Parathyroid adenoma (tissue), 2 donors: Measurements from ENCODE around the gene SKI.

Experiments
- H2AFZ ChIP-seq: fragments of 300-600 bp; sonication (generic); one replicate; pipeline ENCODE4 v1.7.0; 2017; ENCODE audit warnings: antibody characterized with exemption, mild to moderate bottlenecking
- H3K27ac ChIP-seq: fragments of 300-600 bp; sonication (generic); one replicate; pipeline ENCODE4 v1.7.0; 2017
- H3K27me3 ChIP-seq: fragments of 300-600 bp; sonication (generic); one replicate; pipeline ENCODE4 v1.7.0; 2017; ENCODE audit warnings: low read length; ENCODE audit not compliant: control insufficient read depth, insufficient read depth
- H3K36me3 ChIP-seq: fragments of 300-600 bp; sonication (generic); one replicate; pipeline ENCODE4 v1.7.0; 2017; ENCODE audit warnings: low read length; ENCODE audit not compliant: control insufficient read depth, insufficient read depth
- H3K4me1 ChIP-seq: fragments of 300-600 bp; sonication (generic); one replicate; pipeline ENCODE4 v1.7.0; 2017; ENCODE audit warnings: control low read depth
- H3K4me2 ChIP-seq: fragments of 300-600 bp; sonication (generic); one replicate; pipeline ENCODE4 v1.7.0; 2017; ENCODE audit warnings: low read length
- H3K4me3 ChIP-seq: fragments of 300-600 bp; sonication (generic); one replicate; pipeline ENCODE4 v1.7.0; 2017; ENCODE audit warnings: low read depth, low read length
- H3K79me2 ChIP-seq: fragments of 300-600 bp; sonication (generic); one replicate; pipeline ENCODE4 v1.7.0; 2017; ENCODE audit warnings: control low read depth
- H3K9ac ChIP-seq: fragments of 300-600 bp; sonication (generic); one replicate; pipeline ENCODE4 v1.7.0; 2017; ENCODE audit warnings: mild to moderate bottlenecking
- H3K9me3 ChIP-seq: fragments of 300-600 bp; sonication (generic); one replicate; pipeline ENCODE4 v1.7.0; 2017; ENCODE audit warnings: low read length; ENCODE audit not compliant: control insufficient read depth
- CTCF ChIP-seq: fragments of 300-600 bp; sonication (generic); IDR thresholded peaks from one replicate; pipeline ENCODE4 v1.7.0; 2017; ENCODE audit warnings: antibody characterized with exemption, mild to moderate bottlenecking
- donor health status: primary hyperparathyroidism.

Gene SKI

GRCh38 chr1:2278591-2279209 is 50.6 kb downstream of the SKI start:
- Histone ChIP-seq H3K4me1 (no peaks in the 10 kb centered on the region), H3K36me3 (no peaks in the 10 kb centered on the region), H3K27ac (peak overlapping the region; percentile 44), H2AFZ (no peak overlapping the region), H3K27me3 (no peaks in the 10 kb centered on the region), H3K9ac (no peak overlapping the region), H3K79me2 (peaks cover 12% of the 10 kb centered on the region), H3K9me3 (no peaks in the 10 kb centered on the region), H3K4me3 (no peak overlapping the region), H3K4me2 (no peak overlapping the region)
- no peak for TF ChIP-seq CTCF

DNA sequence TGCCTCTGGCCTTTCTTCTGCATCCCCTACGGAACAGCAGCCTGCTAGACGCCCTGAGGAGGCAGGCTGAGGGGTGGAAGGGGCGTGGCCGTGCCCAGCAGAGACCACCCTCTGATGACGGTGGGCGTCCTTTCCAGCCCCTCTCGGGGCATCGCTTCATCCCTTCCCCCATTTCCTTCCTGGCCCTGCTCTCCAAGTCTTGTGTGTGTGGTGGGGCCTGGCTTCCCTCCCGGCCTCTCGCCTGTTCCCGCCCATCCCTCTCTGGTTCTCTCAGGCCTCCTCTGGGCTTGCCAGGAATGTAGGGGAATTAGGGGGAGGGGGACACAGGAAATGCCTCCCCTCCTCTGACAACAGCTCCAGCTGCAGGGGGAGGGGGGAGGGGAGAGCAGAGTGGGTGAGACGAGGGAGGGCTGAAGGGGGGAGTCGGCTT is 51.1 kb downstream of the SKI start:
- TF ChIP-seq CTCF = no peak
- peaks cover 14% of the 10 kb centered on the region for H3K79me2 ChIP-seq
- no peak overlapping the region for H3K9ac ChIP-seq
- no peaks in the 10 kb centered on the region for H3K36me3 ChIP-seq
- no peaks in the 10 kb centered on the region for H3K9me3 ChIP-seq
- no peak overlapping the region for H2AFZ ChIP-seq
- H3K27ac ChIP-seq = peak overlapping the region; percentile 44
- no peak overlapping the region for H3K4me2 ChIP-seq
- no peak overlapping the region for H3K4me3 ChIP-seq
- no peaks in the 10 kb centered on the region for H3K27me3 ChIP-seq
- no peaks in the 10 kb centered on the region for H3K4me1 ChIP-seq

GRCh38 chr1:2279817-2280216 is 51.7 kb downstream of the SKI start:
- no peaks in the 10 kb centered on the region for H3K27me3 ChIP-seq
- no peak overlapping the region for H3K4me2 ChIP-seq
- no peak overlapping the region for H3K9ac ChIP-seq
- no peak for TF ChIP-seq CTCF
- H2AFZ ChIP-seq = no peak overlapping the region
- no peak overlapping the region for H3K4me3 ChIP-seq
- no peaks in the 10 kb centered on the region for H3K4me1 ChIP-seq
- H3K79me2 ChIP-seq = peaks cover 13% of the 10 kb centered on the region
- no peaks in the 10 kb centered on the region for H3K36me3 ChIP-seq
- no peaks in the 10 kb centered on the region for H3K9me3 ChIP-seq
- peak overlapping the region; percentile 44 for H3K27ac ChIP-seq

- no peaks in the 10 kb centered on the region for H3K9me3 ChIP-seq
- TF ChIP-seq CTCF = no peak
- no peak overlapping the region for H3K4me2 ChIP-seq
- H3K4me1 ChIP-seq = no peaks in the 10 kb centered on the region
- H3K79me2 ChIP-seq = peaks cover 19% of the 10 kb centered on the region
- H2AFZ ChIP-seq = no peak overlapping the region
- no peak overlapping the region for H3K4me3 ChIP-seq
- no peaks in the 10 kb centered on the region for H3K27me3 ChIP-seq
- no peaks in the 10 kb centered on the region for H3K36me3 ChIP-seq
- no peak overlapping the region for H3K9ac ChIP-seq
- H3K27ac ChIP-seq = no peak overlapping the region
Measured at GRCh38 chr1:2282556-2283270, 54.6 kb downstream of the SKI start.
